Measurements from ENCODE around the gene TIGD2.
"Not testable (repeated sequence)": the region's sequence is repeated elsewhere in the genome, so short reads cannot be mapped to it uniquely, and the experiment has no call there.

TIGD2 gene

GRCh38 chr4:89121387-89122068 is 10.2 kb downstream of the TIGD2 start:
- no peak for DNase-seq

GRCh38 chr4:89123451-89123851 is 12.1 kb downstream of the TIGD2 start:
- DNase-seq: no peak

GRCh38 chr4:89125901-89126782 is 14.8 kb downstream of the TIGD2 start:
- DNase-seq: no peak

- DNase-seq: no peak
These were observed 17.8 kb downstream of the TIGD2 start for GRCh38 chr4:89129080-89129640.

GRCh38 chr4:89134775-89135319 is 23.5 kb downstream of the TIGD2 start:
- DNase-seq: no peak

- no peak for DNase-seq
These were observed 25.2 kb downstream of the TIGD2 start for GRCh38 chr4:89136525-89136924.

- no peak for DNase-seq
These were observed 25.9 kb downstream of the TIGD2 start for GRCh38 chr4:89137231-89137630.

GRCh38 chr4:89137695-89138094 is 26.4 kb downstream of the TIGD2 start:
- DNase-seq: no peak

GRCh38 chr4:89140168-89140759 is 28.9 kb downstream of the TIGD2 start:
- DNase-seq: no peak

GRCh38 chr4:89142691-89143669 is 31.6 kb downstream of the TIGD2 start:
- no peak for DNase-seq

- DNase-seq: not testable (repeated sequence)
These were observed 33.3 kb downstream of the TIGD2 start for GRCh38 chr4:89144652-89145051.

- DNase-seq: no peak
These were observed 34.9 kb downstream of the TIGD2 start for GRCh38 chr4:89146196-89146595.

- no peak for DNase-seq
These were observed 41.6 kb downstream of the TIGD2 start for GRCh38 chr4:89152972-89153371.

GRCh38 chr4:89156174-89156914 is 45.0 kb downstream of the TIGD2 start:
- no peak for DNase-seq

- DNase-seq: no peak
These were observed 46.2 kb downstream of the TIGD2 start for GRCh38 chr4:89157488-89158024.

- peak; percentile 40 to 72 for DNase-seq
These were observed 47.7 kb downstream of the TIGD2 start for GRCh38 chr4:89158884-89159503.

GRCh38 chr4:89160806-89161205 is 49.5 kb downstream of the TIGD2 start:
- no peak for DNase-seq

GRCh38 chr4:89161841-89162240 is 50.5 kb downstream of the TIGD2 start:
- DNase-seq: no peak

- no peak for DNase-seq
These were observed 51.2 kb downstream of the TIGD2 start for GRCh38 chr4:89162496-89162895.

GRCh38 chr4:89162987-89163386 is 51.7 kb downstream of the TIGD2 start:
- no peak for DNase-seq

All from Kasumi-1 (cell line).